A673 (cell line): Measurements from ENCODE around the gene ADAT2. TPM values are rescaled to one million over a fixed set of nuclear protein-coding genes. Genes with fewer than 3 reads are reported as not detected.

ENCODE experiments used
- BruUV-seq: library from RNA; stranded (reverse); fragments of 400-500 nt; replicated peaks from 2 replicates; lab custom pipeline; 2021; lab: Mats Ljungman, UMichigan
- CTCF ChIA-PET: fragments of 300-600 bp; sonication (Branson Sonifier 250); formaldehyde crosslinking; loops from one replicate; lab custom pipeline; 2022; ENCODE audit warnings: antibody characterized with exemption; lab: Charles Lee
- POLR2A ChIA-PET: fragments of 300-600 bp; sonication (Branson Sonifier 250); formaldehyde crosslinking; loops from one replicate; lab custom pipeline; 2022; ENCODE audit warnings: antibody characterized with exemption; ENCODE audit not compliant: low non-redundant PET; lab: Charles Lee
- DNase-seq: peaks from one replicate; pipeline ENCODE4 v3.0.0-alpha.2; 2015; ENCODE audit warnings: low spot score
- H3K27ac ChIP-seq: fragments of 200-600 bp; sonication (generic); 2 replicates; pipeline ENCODE4 v1.5.1; 2016; ENCODE audit warnings: mixed run types, low read depth, mild to moderate bottlenecking, mixed read lengths, antibody characterized with exemption, low read length; ENCODE audit not compliant: poor library complexity, severe bottlenecking
- H3K27me3 ChIP-seq: fragments of 200-600 bp; sonication (generic); replicated peaks from 2 replicates; pipeline ENCODE4 v1.6.1; 2017; ENCODE audit warnings: mixed run types, low read depth, mild to moderate bottlenecking, mixed read lengths, antibody characterized with exemption, low read length; ENCODE audit not compliant: insufficient read depth, poor library complexity
- H3K36me3 ChIP-seq: fragments of 200-600 bp; sonication (generic); 2 replicates; pipeline ENCODE4 v1.6.1; 2016; ENCODE audit warnings: mixed run types, mild to moderate bottlenecking, mixed read lengths, antibody characterized with exemption, low read length; ENCODE audit not compliant: insufficient read depth, poor library complexity, severe bottlenecking
- H3K4me1 ChIP-seq: fragments of 200-600 bp; sonication (generic); 2 replicates; pipeline ENCODE4 v1.6.1; 2017; ENCODE audit warnings: mixed run types, mild to moderate bottlenecking, mixed read lengths, antibody characterized with exemption, low read length; ENCODE audit not compliant: insufficient read depth, poor library complexity, severe bottlenecking
- H3K4me3 ChIP-seq: fragments of 200-600 bp; sonication (generic); 2 replicates; pipeline ENCODE4 v1.5.1; 2016; ENCODE audit warnings: low read depth, mixed run types, mild to moderate bottlenecking, mixed read lengths, low read length; ENCODE audit not compliant: poor library complexity, severe bottlenecking
- H3K9me3 ChIP-seq: fragments of 200-600 bp; sonication (generic); 2 replicates; pipeline ENCODE4 v1.6.1; 2016; ENCODE audit warnings: mixed run types, low read depth, mild to moderate bottlenecking, mixed read lengths, antibody characterized with exemption, low read length; ENCODE audit not compliant: poor library complexity, severe bottlenecking
- CTCF ChIP-seq: fragments of 300-800, 200-600 bp; sonication (generic); conservative IDR thresholded peaks from 2 replicates; pipeline ENCODE4 v1.5.1; 2017; ENCODE audit warnings: low read depth, mild to moderate bottlenecking, antibody characterized with exemption, low read length, moderate library complexity, mixed read lengths
- EZH2 ChIP-seq: fragments of 200-600 bp; sonication (generic); IDR thresholded peaks from 2 replicates; pipeline ENCODE4 v1.6.1; 2017; ENCODE audit warnings: borderline replicate concordance, low read depth, mild to moderate bottlenecking, mixed read lengths, antibody characterized with exemption, low read length; ENCODE audit not compliant: poor library complexity, severe bottlenecking
- intact Hi-C: fragments of 100-400 bp; cut with micrococcal nuclease; formaldehyde crosslinking; loops from one replicate; pipeline ENCODE4 v1.10.0; 2022; ENCODE audit not compliant: unreplicated experiment
- total RNA-seq: library from RNA; stranded (reverse); gene quantifications from 2 replicates; pipeline ENCODE4 v1.2.3, GENCODE V29; 2021

The ADAT2 gene
- total RNA-seq, 1 experiment from 2014 or later: 9.9 TPM

GRCh38 chr6:143374014-143374413, 76.5 kb downstream of the ADAT2 start:
- Histone ChIP-seq H3K27me3 (peaks cover 2% of the 10 kb centered on the region), H3K36me3 (no peaks in the 10 kb centered on the region), H3K4me3 (no peak overlapping the region), H3K27ac (no peak overlapping the region), H3K9me3 (no peaks in the 10 kb centered on the region), H3K4me1 (no peaks in the 10 kb centered on the region)
- CTCF ChIA-PET: no interaction called here
- intact Hi-C loops: no loop called here
- no TSS peak for BruUV-seq
- TF ChIP-seq CTCF: no peak
- no peak for TF ChIP-seq EZH2
- no peak for DNase-seq
- POLR2A ChIA-PET: no interaction called here

Other genes with a start within 250 kb of the ADAT2 start
- gene PEX3, start 110 bp upstream of the ADAT2 start, total RNA-seq: 15.5 and 19.0 TPM in 2 replicates
- gene FUCA2, start 61.0 kb upstream of the ADAT2 start, total RNA-seq: 11.4 and 15.3 TPM in 2 replicates
- 2.4 and 3.8 TPM in 2 replicates for gene PHACTR2, start 227.3 kb upstream of the ADAT2 start, total RNA-seq